Effector memory CD8-positive, alpha-beta T cell (primary cell): ENCODE results near the gene OGDH.
"Not testable (repeated sequence)": the region's sequence is repeated elsewhere in the genome, so short reads cannot be mapped to it uniquely, and the experiment has no call there.

Experiments
- ATAC-seq: fragments of 150-1000 bp; cut with Tn5 transposase; replicated peaks from 2 replicates; pipeline ENCODE4 v1.10.0; 2021; ENCODE audit warnings: mild to moderate bottlenecking, moderate library complexity
- DNase-seq, 3 experiments: peaks; one replicate each; pipeline ENCODE4 v3.0.0; 2021
- H3K27ac Mint-ChIP-seq, 2 donors: one replicate each; pipeline ENCODE4 v1.8.0; 2022; ENCODE audit warnings: mild to moderate bottlenecking in 2 of 2, mixed read lengths in 2 of 2, moderate library complexity in 2 of 2
- H3K27me3 Mint-ChIP-seq, 2 donors: one replicate each; pipeline ENCODE4 v1.8.0; 2022; ENCODE audit warnings: mixed read lengths in 2 of 2
- H3K36me3 Mint-ChIP-seq: one replicate; pipeline ENCODE4 v1.8.0; 2022; ENCODE audit warnings: mild to moderate bottlenecking, moderate library complexity, mixed read lengths; ENCODE audit not compliant: insufficient read depth
- H3K4me1 Mint-ChIP-seq, 2 donors: one replicate each; pipeline ENCODE4 v1.8.0; 2022; ENCODE audit warnings: low read depth in 2 of 2, mixed read lengths in 2 of 2
- H3K4me3 Mint-ChIP-seq, 2 donors: one replicate each; pipeline ENCODE4 v1.8.0; 2022; ENCODE audit warnings: mild to moderate bottlenecking in 2 of 2, mixed read lengths in 2 of 2, moderate library complexity in 2 of 2
- H3K9me3 Mint-ChIP-seq, 2 donors: one replicate each; pipeline ENCODE4 v1.8.0; 2022; ENCODE audit warnings: mixed read lengths in 2 of 2

The OGDH gene

DNA sequence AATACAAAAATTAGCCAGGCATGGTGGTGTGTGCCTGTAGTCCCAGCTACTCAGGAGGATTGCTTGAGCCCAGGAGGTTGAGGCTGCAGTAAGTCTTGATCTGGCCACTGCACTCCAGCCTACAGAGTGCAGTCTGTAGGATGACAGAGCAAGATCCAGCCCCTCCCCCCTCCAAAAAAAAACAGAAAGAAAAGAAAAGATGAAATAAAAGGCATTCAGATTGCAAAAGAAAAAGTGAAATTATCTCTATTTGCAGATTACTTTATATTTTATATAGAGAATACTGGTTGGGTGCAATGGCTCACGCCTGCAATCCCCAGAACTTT lies 121.5 kb downstream of the OGDH start:
- no peak overlapping the region for H3K4me3 Mint-ChIP-seq
- H3K27me3 Mint-ChIP-seq, result peaks cover 0 to 6% of the 10 kb centered on the region in 2 donors
- no peak for ATAC-seq
- DNase-seq, result no peak
- H3K36me3 Mint-ChIP-seq, result no peaks in the 10 kb centered on the region
- no peaks in the 10 kb centered on the region for H3K4me1 Mint-ChIP-seq
- no peak overlapping the region for H3K27ac Mint-ChIP-seq
- no peaks in the 10 kb centered on the region for H3K9me3 Mint-ChIP-seq

DNA sequence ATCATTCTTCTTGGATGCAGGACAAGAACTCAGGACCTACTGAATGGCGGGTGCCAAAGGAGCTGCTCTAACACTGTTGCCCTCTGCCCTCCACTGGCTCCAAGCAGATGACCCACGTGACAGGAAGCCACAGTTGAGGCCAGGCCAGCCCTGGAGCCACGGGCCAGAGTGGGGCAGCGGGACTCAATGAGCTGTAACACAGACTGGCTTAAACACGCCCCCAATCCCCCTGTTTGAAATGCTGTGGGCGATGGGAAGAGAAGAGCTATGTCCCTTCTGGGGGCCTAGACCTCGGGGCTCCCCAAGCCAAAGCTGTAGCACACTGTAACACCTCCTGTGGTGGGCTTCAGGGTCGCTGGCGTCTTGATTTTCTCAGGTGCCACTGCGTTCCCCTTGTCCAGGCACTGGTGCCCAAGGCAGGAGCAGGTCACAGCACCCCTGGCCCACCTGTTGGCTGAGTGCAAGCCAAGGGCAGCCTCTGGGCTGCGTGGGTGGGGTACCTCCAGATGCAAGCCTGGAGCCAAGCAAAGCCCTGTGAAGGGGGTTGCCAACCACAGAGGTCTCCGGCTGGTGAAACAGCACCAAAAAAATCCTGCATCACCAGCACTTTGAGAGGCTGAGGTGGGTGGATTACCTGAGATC lies 123.6 kb downstream of the OGDH start:
- no peak for ATAC-seq
- no peak overlapping the region for H3K4me3 Mint-ChIP-seq
- H3K27me3 Mint-ChIP-seq, result peaks cover 0 to 6% of the 10 kb centered on the region in 2 donors
- no peaks in the 10 kb centered on the region for H3K36me3 Mint-ChIP-seq
- no peaks in the 10 kb centered on the region for H3K9me3 Mint-ChIP-seq
- DNase-seq, result no peak
- no peaks in the 10 kb centered on the region for H3K4me1 Mint-ChIP-seq
- peak overlapping the region in 1 of 2 donors; percentile 13 for H3K27ac Mint-ChIP-seq

DNA sequence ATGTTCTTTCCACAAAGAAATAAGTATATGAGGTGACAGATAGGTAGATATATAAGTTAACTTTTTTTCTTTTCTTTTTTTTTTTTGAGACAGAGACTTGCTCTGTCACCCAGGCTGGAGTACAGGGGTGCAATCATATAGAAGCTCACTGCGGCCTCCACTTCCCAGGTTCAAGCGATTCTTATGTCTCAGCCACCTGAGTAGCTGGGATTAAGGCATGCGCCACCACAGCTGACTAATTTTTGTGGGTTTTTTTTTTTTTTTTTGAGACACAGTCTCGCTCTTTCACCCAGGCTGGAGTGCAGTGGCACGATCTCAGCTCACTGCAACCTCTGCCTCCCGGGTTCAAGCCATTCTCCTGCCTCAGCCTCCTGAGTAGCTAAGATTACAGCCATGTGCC lies 126.5 kb downstream of the OGDH start:
- H3K36me3 Mint-ChIP-seq, H3K4me3 Mint-ChIP-seq, DNase-seq, H3K27ac Mint-ChIP-seq, H3K9me3 Mint-ChIP-seq, H3K4me1 Mint-ChIP-seq, ATAC-seq, H3K27me3 Mint-ChIP-seq: not testable (repeated sequence)

DNA sequence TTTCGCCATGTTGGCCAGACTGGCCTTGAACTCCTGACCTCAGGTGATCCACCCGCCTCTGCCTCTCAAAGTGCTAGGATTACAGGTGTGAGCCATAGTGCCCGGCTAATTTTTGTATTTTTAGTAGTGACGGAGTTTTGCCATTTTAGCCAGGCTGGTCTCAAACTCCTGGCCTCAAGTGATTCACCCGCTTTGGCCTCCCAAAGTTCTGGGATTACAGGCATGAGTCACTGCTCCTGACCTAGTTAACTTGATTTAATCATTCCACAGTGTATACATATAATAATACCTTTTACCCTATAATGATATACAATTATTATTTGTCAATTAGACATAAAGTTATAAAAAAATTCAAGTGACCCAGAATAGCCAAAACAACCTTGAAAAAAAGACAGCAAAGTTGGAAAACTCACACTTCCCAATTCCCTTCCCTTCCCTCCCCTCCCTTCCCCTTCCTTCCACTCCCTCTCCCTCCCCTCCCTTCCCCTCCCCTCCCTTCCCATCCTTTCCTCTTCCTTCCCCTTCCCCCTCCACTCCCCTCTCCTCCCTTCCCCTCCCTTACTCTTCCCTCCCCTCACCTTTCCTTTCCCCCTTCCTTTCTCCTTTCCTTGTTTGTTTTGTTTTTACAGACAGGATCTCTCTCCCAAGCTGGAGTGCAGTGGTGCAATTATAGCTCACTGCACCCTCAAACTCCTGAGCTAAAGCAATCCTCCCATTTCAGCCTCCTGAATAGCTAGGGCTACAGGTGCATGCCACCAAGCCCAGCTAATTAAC lies 127.5 kb downstream of the OGDH start:
- Mint-ChIP-seq H3K27ac (peak overlapping the region in 1 of 2 donors; percentile 63), H3K36me3 (peaks cover 2% of the 10 kb centered on the region), H3K27me3 (no peaks in the 10 kb centered on the region), H3K9me3 (no peaks in the 10 kb centered on the region), H3K4me3 (no peak overlapping the region), H3K4me1 (peaks cover 7% of the 10 kb centered on the region in 2 donors)
- ATAC-seq (no peak), DNase-seq (no peak)

DNA sequence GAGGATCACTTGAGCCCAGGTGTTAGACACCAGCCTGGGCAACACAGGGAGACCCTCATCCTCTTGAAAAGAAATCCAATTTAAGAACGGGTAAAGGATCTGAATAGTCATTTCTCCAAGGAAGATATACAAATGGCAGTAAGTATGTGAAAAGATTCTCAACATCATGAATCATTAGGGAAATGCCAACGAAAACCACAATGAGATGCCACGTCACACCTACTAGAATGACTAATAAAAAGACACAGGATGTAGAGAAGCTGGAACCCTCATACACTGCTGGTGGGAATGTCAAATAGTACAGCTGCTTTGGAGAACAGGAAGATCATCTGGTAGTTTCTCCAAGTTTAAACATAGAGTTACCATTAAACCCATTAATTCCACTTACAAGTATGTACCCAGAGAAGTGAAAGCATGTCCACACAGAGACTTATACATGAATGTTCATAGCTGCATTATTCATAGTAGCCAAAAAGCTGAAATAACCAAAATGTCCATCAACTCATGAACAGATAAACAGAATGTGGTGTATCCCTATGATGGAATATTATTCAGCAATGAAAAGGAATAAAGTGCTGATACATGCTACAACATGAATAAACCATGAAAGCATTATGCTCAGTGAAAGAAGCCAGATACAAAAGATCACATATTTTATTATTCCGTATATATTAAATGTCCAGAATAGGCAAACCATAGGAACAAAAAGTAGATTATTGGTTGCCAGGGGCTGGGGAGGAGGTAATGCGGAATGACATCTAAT lies 129.2 kb downstream of the OGDH start:
- Mint-ChIP-seq H3K4me1 (peaks cover 7% of the 10 kb centered on the region in 2 donors), H3K9me3 (no peaks in the 10 kb centered on the region), H3K27me3 (no peaks in the 10 kb centered on the region), H3K27ac (peak overlapping the region in 1 of 2 donors; percentile 38), H3K4me3 (no peak overlapping the region), H3K36me3 (peaks cover 2% of the 10 kb centered on the region)
- ATAC-seq (peak; percentile 89), DNase-seq (no peak)

DNA sequence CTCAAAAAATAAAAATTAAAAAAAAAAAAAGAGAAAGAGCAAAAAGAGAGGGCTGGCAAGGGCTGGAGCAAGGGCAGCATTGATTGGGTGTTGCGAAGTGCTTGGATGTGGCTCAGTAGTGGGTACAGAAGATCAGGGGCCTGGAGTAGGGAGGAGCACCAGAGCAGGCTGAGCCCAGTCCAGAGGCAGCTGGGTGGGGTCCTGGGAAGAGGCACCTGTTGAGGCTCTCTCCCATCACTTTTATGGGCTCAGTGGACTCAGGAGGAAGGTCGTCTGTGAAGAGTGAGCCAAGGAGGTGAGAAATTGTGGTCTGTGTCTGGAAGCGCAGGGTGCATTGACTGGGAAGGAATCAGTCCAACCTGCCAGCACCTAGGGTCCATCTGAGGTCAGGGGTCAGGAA lies 130.5 kb downstream of the OGDH start:
- Mint-ChIP-seq H3K27me3 (no peaks in the 10 kb centered on the region), H3K9me3 (no peaks in the 10 kb centered on the region), H3K4me1 (peaks cover 7% of the 10 kb centered on the region in 2 donors), H3K27ac (peak overlapping the region in 1 of 2 donors; percentile 11), H3K36me3 (peaks cover 2% of the 10 kb centered on the region), H3K4me3 (no peak overlapping the region)
- ATAC-seq (no peak), DNase-seq (no peak)

DNA sequence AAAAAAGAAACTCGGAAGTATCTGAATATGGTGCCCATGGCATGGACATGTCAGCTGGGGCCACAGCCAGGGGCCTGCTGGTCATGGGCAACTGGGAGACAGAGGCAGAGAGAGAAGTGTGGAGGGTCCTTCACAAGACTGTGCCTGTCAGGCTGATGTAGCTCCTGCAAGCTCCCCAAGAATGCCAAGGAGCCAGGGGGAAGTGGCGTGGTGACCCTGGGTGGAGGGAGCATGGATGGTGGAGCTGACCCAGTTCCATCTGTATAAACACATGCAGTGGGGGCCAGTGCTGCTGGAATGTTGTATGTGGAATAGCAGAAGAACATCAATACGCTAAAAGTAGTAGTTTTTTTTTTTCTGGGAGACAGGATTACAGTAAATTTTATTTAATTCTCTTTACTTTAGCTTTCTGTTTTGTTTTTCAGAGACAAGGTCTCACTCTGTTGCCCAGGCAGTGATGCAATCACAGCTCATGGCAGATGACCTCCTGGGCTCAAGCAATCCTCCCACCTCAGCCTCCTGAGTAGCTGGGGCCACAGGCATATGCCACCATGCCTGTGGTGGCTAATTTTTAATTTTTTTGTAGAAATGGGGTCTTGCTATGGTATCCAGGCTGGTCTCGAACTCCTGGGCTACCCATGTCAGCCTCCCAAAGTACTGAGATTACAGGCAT lies 131.8 kb downstream of the OGDH start:
- no peaks in the 10 kb centered on the region for H3K9me3 Mint-ChIP-seq
- no peaks in the 10 kb centered on the region for H3K27me3 Mint-ChIP-seq
- peaks cover 2% of the 10 kb centered on the region for H3K36me3 Mint-ChIP-seq
- H3K4me1 Mint-ChIP-seq, result peaks cover 7% of the 10 kb centered on the region in 2 donors
- ATAC-seq (no peak), DNase-seq (no peak)
- H3K4me3 Mint-ChIP-seq, result no peak overlapping the region
- no peak overlapping the region for H3K27ac Mint-ChIP-seq

DNA sequence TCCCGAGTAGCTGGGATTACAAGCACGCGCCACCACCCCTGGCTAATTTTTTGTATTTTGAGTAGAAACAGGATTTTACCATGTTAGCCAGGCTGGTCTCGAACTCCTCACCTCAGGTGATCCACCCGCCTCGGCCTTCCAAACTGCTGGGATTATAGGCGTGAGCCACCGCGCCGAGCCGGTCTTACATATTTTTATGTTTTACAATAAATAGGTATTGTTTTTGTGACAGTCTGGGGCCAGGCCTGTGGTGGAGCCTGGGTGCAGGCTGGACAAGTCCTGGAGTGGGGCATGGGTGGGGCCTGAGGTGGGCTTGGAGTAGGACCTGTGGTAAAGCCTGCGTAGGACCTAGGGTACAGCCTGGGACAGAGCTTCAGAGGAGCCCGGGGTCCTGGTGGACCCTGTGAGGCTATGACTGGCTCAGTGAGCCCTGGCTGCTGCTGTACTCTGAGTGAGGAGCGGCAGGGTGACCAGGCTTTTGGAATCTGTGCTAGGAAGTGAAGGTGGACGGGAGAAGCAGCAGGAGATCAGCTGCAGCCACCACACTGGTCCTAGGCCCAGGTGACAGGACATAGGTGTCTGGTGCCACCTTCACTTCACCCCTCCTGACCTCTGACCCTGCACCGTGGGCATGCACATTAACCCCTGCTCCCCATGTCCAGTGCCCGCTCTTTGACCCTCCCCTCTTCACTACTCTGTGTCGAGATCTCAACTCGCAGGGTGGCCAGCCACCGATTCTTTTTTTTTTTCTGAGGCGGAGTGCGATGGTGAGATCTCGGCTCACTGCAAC lies 132.6 kb downstream of the OGDH start:
- Mint-ChIP-seq H3K27me3 (no peaks in the 10 kb centered on the region), H3K9me3 (no peaks in the 10 kb centered on the region), H3K36me3 (peaks cover 2% of the 10 kb centered on the region), H3K4me3 (no peak overlapping the region), H3K4me1 (peaks cover 7 to 10% of the 10 kb centered on the region in 2 donors), H3K27ac (no peak overlapping the region)
- no peak for ATAC-seq
- DNase-seq, result no peak

DNA sequence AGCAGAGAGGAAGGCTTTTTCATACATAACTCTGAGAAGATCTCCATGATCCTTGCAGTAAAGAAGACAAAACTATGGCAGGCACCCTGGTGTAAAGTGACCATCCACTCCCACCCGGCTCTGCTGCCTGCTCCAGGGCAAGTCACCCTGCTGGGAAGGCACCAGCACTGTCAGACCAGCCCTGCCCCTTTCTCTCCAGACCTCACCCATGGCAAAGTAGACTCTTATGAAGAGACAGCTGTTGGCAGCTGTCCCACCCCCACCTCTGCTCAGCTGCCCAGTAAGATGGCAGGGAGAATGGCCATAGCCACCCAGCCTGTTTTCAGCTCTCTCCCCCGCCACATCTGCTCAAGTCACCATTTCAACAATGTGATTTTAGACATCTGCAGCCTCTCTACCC lies 133.6 kb downstream of the OGDH start:
- Mint-ChIP-seq H3K9me3 (no peaks in the 10 kb centered on the region), H3K4me1 (peaks cover 7 to 10% of the 10 kb centered on the region in 2 donors), H3K27me3 (no peaks in the 10 kb centered on the region), H3K36me3 (peaks cover 2% of the 10 kb centered on the region), H3K27ac (no peak overlapping the region), H3K4me3 (no peak overlapping the region)
- ATAC-seq (no peak), DNase-seq (no peak)

DNA sequence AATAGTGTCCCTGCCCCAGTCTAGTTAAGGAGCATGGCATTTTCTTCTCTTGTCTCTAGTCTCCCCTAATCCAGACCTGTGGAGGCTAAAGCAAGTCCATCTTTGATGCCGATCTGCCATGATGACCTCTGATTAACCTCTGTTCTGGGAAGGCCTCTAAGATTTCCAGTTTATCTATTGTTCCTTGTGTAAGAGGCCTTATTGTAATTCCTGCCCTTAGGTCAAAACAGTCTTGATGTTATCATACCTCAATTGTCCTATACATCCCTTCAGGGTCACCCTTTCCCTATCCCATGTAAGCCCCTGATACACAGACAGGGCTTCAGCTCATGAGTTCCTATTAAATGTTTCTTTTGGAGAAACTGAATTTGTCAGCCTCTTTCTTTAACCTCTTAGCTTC lies 137.3 kb downstream of the OGDH start:
- no peak overlapping the region for H3K27ac Mint-ChIP-seq
- no peaks in the 10 kb centered on the region for H3K27me3 Mint-ChIP-seq
- H3K4me3 Mint-ChIP-seq, result no peak overlapping the region
- H3K36me3 Mint-ChIP-seq, result no peaks in the 10 kb centered on the region
- no peak for DNase-seq
- no peaks in the 10 kb centered on the region for H3K9me3 Mint-ChIP-seq
- no peak for ATAC-seq
- H3K4me1 Mint-ChIP-seq, result peaks cover 4 to 9% of the 10 kb centered on the region in 2 donors

DNA sequence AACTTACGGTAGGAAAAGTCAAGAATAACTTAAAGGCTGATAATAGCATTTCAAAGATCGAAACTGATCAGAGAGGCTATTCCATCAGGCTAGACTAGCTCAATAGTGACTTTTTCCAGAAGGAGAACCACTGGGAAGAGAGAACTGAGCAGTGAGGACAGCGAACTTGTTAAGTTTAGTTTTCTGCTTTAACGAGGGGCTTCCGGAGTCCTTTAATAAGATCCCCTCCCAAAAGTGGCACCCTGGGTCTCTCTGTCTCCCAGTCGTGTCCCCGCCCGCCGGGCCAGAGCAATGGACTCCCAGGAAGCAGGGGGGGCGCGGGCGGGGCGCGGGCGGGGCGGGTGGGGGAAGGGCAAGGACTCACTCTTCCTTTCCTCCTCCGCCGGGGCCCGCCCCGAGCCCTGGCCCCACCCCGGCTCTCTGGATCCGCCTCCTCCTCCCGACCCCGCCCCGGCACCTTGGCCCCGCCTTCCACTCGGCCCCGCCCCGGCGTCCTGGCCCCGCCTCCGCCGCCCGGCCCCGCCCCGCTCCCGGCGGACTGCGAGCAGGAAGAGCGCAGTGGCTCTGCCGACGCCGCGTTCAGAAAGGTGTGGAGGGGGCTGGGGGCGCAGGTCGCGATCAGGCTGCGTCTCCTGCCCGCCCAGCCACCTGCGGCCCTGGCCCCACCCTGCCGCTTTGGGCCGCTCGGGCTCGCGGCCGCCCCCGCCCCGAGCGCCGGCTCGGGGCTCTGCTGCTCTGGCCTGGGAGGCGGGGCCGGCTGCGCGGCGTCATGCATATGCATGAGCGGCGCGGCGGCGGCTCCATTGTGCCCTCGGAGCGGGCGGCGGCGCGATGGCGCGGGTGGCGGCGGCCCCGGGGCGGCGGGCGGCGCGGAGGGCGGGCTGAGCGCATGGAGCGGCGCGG lies 141.9 kb downstream of the OGDH start, which contains the start of gene ZMIZ2:
TSS of gene ZMIZ2 (plus strand) at position 803 of the 903 bp plus-strand sequence. CDS start 7,403 bp downstream, outside the sequence.
- H3K27ac Mint-ChIP-seq, result peak within 1 kb of the TSS; percentile 81 to 88
- no peaks in the 10 kb centered on the region for H3K9me3 Mint-ChIP-seq
- peaks cover 30 to 35% of the 10 kb centered on the region in 2 donors for H3K4me1 Mint-ChIP-seq
- DNase-seq, result peak; percentile 86 to 95 (median 92)
- peaks cover 14% of the 10 kb centered on the region for H3K36me3 Mint-ChIP-seq
- H3K27me3 Mint-ChIP-seq, result no peaks in the 10 kb centered on the region
- peak; percentile 82 for ATAC-seq
- H3K4me3 Mint-ChIP-seq, result peak within 1 kb of the TSS; percentile 83 to 85
